Lung microvascular endothelial cell (primary cell): ENCODE data around the gene TTR. TPM values are rescaled to one million over a fixed set of nuclear protein-coding genes. Genes with fewer than 3 reads are reported as not detected.
A peak's percentile ranks its signal among the peaks of the same experiment; 100 is the strongest.

Experiments used
- DNase-seq, 2 donors: peaks; one replicate each; pipeline versions ENCODE4 v3.0.0 to v3.0.0-alpha.2; 2010; ENCODE audit warnings: low read depth in 2 of 2
- total RNA-seq: library from RNA; depleted of rRNA; stranded (reverse); fragments of >200 nt; gene quantifications from 2 replicates; pipeline ENCODE4 v1.2.1, GENCODE V29; 2014

TTR gene
- total RNA-seq, result not detected in 2 replicates

GRCh38 chr18:31591628-31592027 lies at the start of gene TTR:
TTR (plus strand) TSS chr18:31591877; CDS start chr18:31591903, 26 bp downstream.
- no peak for DNase-seq

GRCh38 chr18:31546476-31546875 lies 45.2 kb upstream of the TTR start:
- DNase-seq, result no peak

- DNase-seq, result no peak
Observed at GRCh38 chr18:31548853-31549252, 42.8 kb upstream of the TTR start.

GRCh38 chr18:31549416-31549815 lies 42.3 kb upstream of the TTR start:
- no peak for DNase-seq

GRCh38 chr18:31551883-31552282 lies 39.8 kb upstream of the TTR start:
- no peak for DNase-seq

- DNase-seq, result peak; percentile 3 to 13
Observed at GRCh38 chr18:31553800-31554199, 37.9 kb upstream of the TTR start.

- no peak for DNase-seq
Observed at GRCh38 chr18:31554776-31555175, 36.9 kb upstream of the TTR start.

- DNase-seq, result peak; percentile 77 to 81
Observed at GRCh38 chr18:31555971-31556747, 35.5 kb upstream of the TTR start.

GRCh38 chr18:31557446-31557845 lies 34.2 kb upstream of the TTR start:
- DNase-seq, result no peak

GRCh38 chr18:31558567-31558966 lies 33.1 kb upstream of the TTR start:
- no peak for DNase-seq

- DNase-seq, result no peak
Observed at GRCh38 chr18:31562726-31563125, 29.0 kb upstream of the TTR start.

- peak in 1 of 2 donors; percentile 9 for DNase-seq
Observed at GRCh38 chr18:31563778-31564177, 27.9 kb upstream of the TTR start.

GRCh38 chr18:31565345-31565744 lies 26.3 kb upstream of the TTR start:
- no peak for DNase-seq

GRCh38 chr18:31565782-31566512 lies 25.7 kb upstream of the TTR start:
- DNase-seq, result peak in 1 of 2 donors; percentile 7

GRCh38 chr18:31566576-31567306 lies 24.9 kb upstream of the TTR start:
- DNase-seq, result no peak

GRCh38 chr18:31572368-31572767 lies 19.3 kb upstream of the TTR start:
- DNase-seq, result no peak

- DNase-seq, result no peak
Observed at GRCh38 chr18:31573051-31573450, 18.6 kb upstream of the TTR start.

GRCh38 chr18:31574359-31574758 lies 17.3 kb upstream of the TTR start:
- DNase-seq, result no peak

- DNase-seq, result no peak
Observed at GRCh38 chr18:31575515-31576257, 16.0 kb upstream of the TTR start.

- DNase-seq, result no peak
Observed at GRCh38 chr18:31576670-31577069, 15.0 kb upstream of the TTR start.

GRCh38 chr18:31577195-31577594 lies 14.5 kb upstream of the TTR start:
- DNase-seq, result no peak

- DNase-seq, result no peak
Observed at GRCh38 chr18:31578126-31578525, 13.6 kb upstream of the TTR start.
